Adipose tissue (tissue), 3 donors: ENCODE measurements around the gene LAMA2. TPM values are rescaled to one million over a fixed set of nuclear protein-coding genes. Genes with fewer than 3 reads are reported as not detected.

ENCODE experiments used
- H3K27ac ChIP-seq: one replicate; pipeline ENCODE4 v1.5.1; 2013; ENCODE audit warnings: low read depth, low read length
- WGBS, 3 donors: extraction: QIAGEN DNeasy Blood & Tissue Kit; methylation state at CpG; one replicate each; pipeline ENCODE4 v1.1.7; 2013; 5-methylcytosine and 5-hydroxymethylcytosine counted together
- polyA plus RNA-seq, 3 donors: library from polyadenylated mRNA; stranded (reverse); fragments of 200-250 nt; gene quantifications; one replicate each; pipeline ENCODE4 v1.2.3, GENCODE V29; 2013
- donor health status: healthy with polysubstance abuse.
- donor health status: Bipolar disorder and iron deficiency.
- donor health status: healthy.

Gene LAMA2
- polyA plus RNA-seq, 3 donors: 9.7 to 36.0 (median 26.0) TPM

GRCh38 chr6:129302671-129303070, 419.7 kb downstream of the LAMA2 start:
- no peak overlapping the region for H3K27ac ChIP-seq
- 71 to 84% (median 79%) methylated on average over 2 of the region's 2 CpGs for WGBS, 3 donors

- 74 to 95% (median 85%) methylated on average over 1 of the region's 1 CpG for WGBS, 3 donors
- H3K27ac ChIP-seq: no peak overlapping the region
Observed at GRCh38 chr6:129306826-129307225, 423.9 kb downstream of the LAMA2 start.

GRCh38 chr6:129307845-129308244, 424.9 kb downstream of the LAMA2 start:
- 61 to 81% (median 79%) methylated on average over 2 of the region's 2 CpGs for WGBS, 3 donors
- H3K27ac ChIP-seq: no peak overlapping the region

GRCh38 chr6:129309154-129309553, 426.2 kb downstream of the LAMA2 start:
- WGBS, 3 donors: 90 to 100% (median 95%) methylated on average over 1 of the region's 1 CpG
- no peak overlapping the region for H3K27ac ChIP-seq

- no peak overlapping the region for H3K27ac ChIP-seq
- WGBS, 3 donors: 53 to 63% (median 60%) methylated on average over 3 of the region's 3 CpGs
Observed at GRCh38 chr6:129312880-129313279, 429.9 kb downstream of the LAMA2 start.

GRCh38 chr6:129314575-129314974, 431.6 kb downstream of the LAMA2 start:
- no peak overlapping the region for H3K27ac ChIP-seq
- WGBS, 3 donors: 81 to 88% (median 87%) methylated on average over 9 of the region's 9 CpGs

- WGBS, 3 donors: 12 to 26% (median 20%) methylated on average over 3 of the region's 3 CpGs
- H3K27ac ChIP-seq: no peak overlapping the region
Observed at GRCh38 chr6:129317931-129318820, 435.2 kb downstream of the LAMA2 start.

GRCh38 chr6:129320892-129321291, 438.0 kb downstream of the LAMA2 start:
- 74 to 91% (median 89%) methylated on average over 2 of the region's 2 CpGs for WGBS, 3 donors
- H3K27ac ChIP-seq: no peak overlapping the region

- no peak overlapping the region for H3K27ac ChIP-seq
- WGBS, 3 donors: 74 to 91% (median 84%) methylated on average over 2 of the region's 2 CpGs
Observed at GRCh38 chr6:129321303-129321702, 438.4 kb downstream of the LAMA2 start.

- WGBS, 3 donors: 82 to 96% (median 93%) methylated on average over 5 of the region's 5 CpGs
- no peak overlapping the region for H3K27ac ChIP-seq
Observed at GRCh38 chr6:129324345-129324744, 441.4 kb downstream of the LAMA2 start.

GRCh38 chr6:129329678-129330077, 446.7 kb downstream of the LAMA2 start:
- WGBS, 3 donors: 71 to 79% (median 76%) methylated on average over 4 of the region's 4 CpGs

GRCh38 chr6:129331450-129332138, 448.7 kb downstream of the LAMA2 start:
- no peak overlapping the region for H3K27ac ChIP-seq
- WGBS, 3 donors: 61 to 72% (median 69%) methylated on average over 2 of the region's 2 CpGs

More at GRCh38 chr6:129329678-129330077, 446.7 kb downstream of the LAMA2 start:
- no peak overlapping the region for H3K27ac ChIP-seq

GRCh38 chr6:129335792-129336191, 452.9 kb downstream of the LAMA2 start:
- no peak overlapping the region for H3K27ac ChIP-seq
- WGBS, 3 donors: 53 to 86% (median 72%) methylated on average over 4 of the region's 4 CpGs

- H3K27ac ChIP-seq: no peak overlapping the region
- WGBS, 3 donors: 81 to 92% (median 91%) methylated on average over 4 of the region's 4 CpGs
Observed at GRCh38 chr6:129338683-129339082, 455.7 kb downstream of the LAMA2 start.

- H3K27ac ChIP-seq: no peak overlapping the region
- 66 to 77% (median 73%) methylated on average over 4 of the region's 4 CpGs for WGBS, 3 donors
Observed at GRCh38 chr6:129340983-129341382, 458.0 kb downstream of the LAMA2 start.

GRCh38 chr6:129342243-129342642, 459.3 kb downstream of the LAMA2 start:
- whole genome bisulfite sequencing, 3 donors: 53 to 65% (median 54%) methylated on average over 2 of the region's 2 CpGs
- no peak overlapping the region for H3K27ac ChIP-seq

GRCh38 chr6:129342796-129343195, 459.9 kb downstream of the LAMA2 start:
- H3K27ac ChIP-seq: no peak overlapping the region
- WGBS, 3 donors: 80 to 97% (median 87%) methylated on average over 2 of the region's 2 CpGs

- 78 to 92% (median 87%) methylated on average over 3 of the region's 3 CpGs for WGBS, 3 donors
- H3K27ac ChIP-seq: no peak overlapping the region
Observed at GRCh38 chr6:129344379-129344778, 461.4 kb downstream of the LAMA2 start.

- WGBS, 3 donors: 60 to 85% (median 83%) methylated on average over 2 of the region's 2 CpGs
- H3K27ac ChIP-seq: no peak overlapping the region
Observed at GRCh38 chr6:129345890-129346289, 463.0 kb downstream of the LAMA2 start.
